Spinal cord (tissue), 10 donors: ENCODE results near the gene CLDN18. TPM values are rescaled to one million over a fixed set of nuclear protein-coding genes. Genes with fewer than 3 reads are reported as not detected.

Experiments used
- DNase-seq, 6 donors: peaks; one replicate each; pipeline versions ENCODE4 v3.0.0 to v3.0.0-alpha.2; 2013 to 2015; ENCODE audit warnings: low spot score in 6 of 6, low read depth in 4 of 6
- H3K27ac ChIP-seq: one replicate; pipeline ENCODE4 v1.5.1; 2013; ENCODE audit warnings: low read depth, low read length, control low read depth
- H3K27me3 ChIP-seq: one replicate; pipeline ENCODE4 v1.6.1; 2013; ENCODE audit warnings: low read length; ENCODE audit not compliant: control insufficient read depth, insufficient read depth
- H3K36me3 ChIP-seq: one replicate; pipeline ENCODE4 v1.6.1; 2013; ENCODE audit warnings: low read length; ENCODE audit not compliant: control insufficient read depth, insufficient read depth
- H3K4me1 ChIP-seq: one replicate; pipeline ENCODE4 v1.6.1; 2013; ENCODE audit warnings: low read length; ENCODE audit not compliant: control insufficient read depth, insufficient read depth
- H3K4me3 ChIP-seq: one replicate; pipeline ENCODE4 v1.5.1; 2013; ENCODE audit warnings: low read depth, low read length, control low read depth
- H3K9me3 ChIP-seq: one replicate; pipeline ENCODE4 v1.6.1; 2013; ENCODE audit warnings: low read length; ENCODE audit not compliant: control insufficient read depth, insufficient read depth
- WGBS: methylation state at CpG from one replicate; pipeline ENCODE4 v1.1.5; 2013; ENCODE audit warnings: missing lambda C conversion rate; ENCODE audit not compliant: insufficient coverage; 5-methylcytosine and 5-hydroxymethylcytosine counted together
- polyA plus RNA-seq, 2 donors: library from polyadenylated mRNA; unstranded; fragments of 120-200 nt; gene quantifications; one replicate each; pipeline ENCODE4 v1.2.1, GENCODE V29; 2013; ENCODE audit not compliant: insufficient read length in 2 of 2
- total RNA-seq, 2 donors: library from RNA; depleted of rRNA in 1 of 2; stranded (reverse); fragments of 120-200 nt in 1 of 2; fragments of >200 nt in 1 of 2; gene quantifications; one replicate each; pipeline versions ENCODE4 v1.2.3 to v1.2.4, GENCODE V29; 2013 to 2014
- donor health status: healthy.

The CLDN18 gene
- total and polyA plus RNA-seq, 4 donors, result 0.20 to 1.3 (median 0.44) TPM; not detected in 1

DNA sequence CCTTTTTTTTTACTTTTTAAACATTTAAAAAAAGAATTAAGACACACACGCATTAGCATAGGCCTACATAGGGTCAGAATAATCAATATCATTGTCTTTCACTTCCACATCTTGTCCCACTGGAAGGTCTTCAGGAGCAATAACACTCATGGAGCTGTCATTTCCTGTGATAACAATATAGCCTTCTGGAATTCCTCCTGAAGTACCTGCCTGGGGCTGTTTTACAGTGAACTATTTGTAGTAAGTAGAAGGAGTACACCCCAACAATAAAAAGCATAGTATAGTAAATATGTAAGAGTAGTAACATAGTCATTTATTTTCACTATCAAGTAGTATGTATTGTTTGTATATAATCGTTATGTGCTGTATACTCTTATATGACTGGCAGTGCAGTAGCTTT is 19.5 kb upstream of the CLDN18 start:
- H3K27me3 ChIP-seq, result no peaks in the 10 kb centered on the region
- peaks cover 3% of the 10 kb centered on the region for H3K9me3 ChIP-seq
- H3K4me1 ChIP-seq, result no peaks in the 10 kb centered on the region
- H3K4me3 ChIP-seq, result no peak overlapping the region
- H3K36me3 ChIP-seq, result no peaks in the 10 kb centered on the region
- H3K27ac ChIP-seq, result no peak overlapping the region
- no peak for DNase-seq
- no CpG with 5 or more reads among the region's 2 CpGs for WGBS

DNA sequence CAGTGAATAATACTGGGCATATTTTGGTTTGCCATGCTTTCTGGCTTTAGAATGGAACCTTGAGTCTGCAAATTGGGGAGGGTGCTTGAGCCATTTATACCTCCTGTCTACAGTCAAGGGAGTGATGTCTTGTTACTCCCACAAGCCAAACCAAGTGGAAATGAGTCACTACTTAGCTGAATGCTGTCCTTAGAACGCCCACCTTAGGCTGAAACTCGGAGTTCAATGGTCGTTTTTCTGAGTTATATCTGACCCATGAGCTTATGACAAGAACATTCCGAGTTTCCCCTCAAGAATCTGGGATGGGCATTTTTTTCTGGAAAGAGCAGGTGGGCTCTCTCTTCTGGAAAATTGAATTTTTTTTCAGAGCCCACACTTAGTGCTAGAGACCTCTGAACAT is 17.4 kb upstream of the CLDN18 start:
- H3K27ac ChIP-seq, result no peak overlapping the region
- 76% methylated on average over 3 of the region's 4 CpGs for WGBS
- DNase-seq, result no peak
- no peaks in the 10 kb centered on the region for H3K36me3 ChIP-seq
- no peak overlapping the region for H3K4me3 ChIP-seq
- H3K9me3 ChIP-seq, result peaks cover 3% of the 10 kb centered on the region
- no peaks in the 10 kb centered on the region for H3K4me1 ChIP-seq
- H3K27me3 ChIP-seq, result no peaks in the 10 kb centered on the region

DNA sequence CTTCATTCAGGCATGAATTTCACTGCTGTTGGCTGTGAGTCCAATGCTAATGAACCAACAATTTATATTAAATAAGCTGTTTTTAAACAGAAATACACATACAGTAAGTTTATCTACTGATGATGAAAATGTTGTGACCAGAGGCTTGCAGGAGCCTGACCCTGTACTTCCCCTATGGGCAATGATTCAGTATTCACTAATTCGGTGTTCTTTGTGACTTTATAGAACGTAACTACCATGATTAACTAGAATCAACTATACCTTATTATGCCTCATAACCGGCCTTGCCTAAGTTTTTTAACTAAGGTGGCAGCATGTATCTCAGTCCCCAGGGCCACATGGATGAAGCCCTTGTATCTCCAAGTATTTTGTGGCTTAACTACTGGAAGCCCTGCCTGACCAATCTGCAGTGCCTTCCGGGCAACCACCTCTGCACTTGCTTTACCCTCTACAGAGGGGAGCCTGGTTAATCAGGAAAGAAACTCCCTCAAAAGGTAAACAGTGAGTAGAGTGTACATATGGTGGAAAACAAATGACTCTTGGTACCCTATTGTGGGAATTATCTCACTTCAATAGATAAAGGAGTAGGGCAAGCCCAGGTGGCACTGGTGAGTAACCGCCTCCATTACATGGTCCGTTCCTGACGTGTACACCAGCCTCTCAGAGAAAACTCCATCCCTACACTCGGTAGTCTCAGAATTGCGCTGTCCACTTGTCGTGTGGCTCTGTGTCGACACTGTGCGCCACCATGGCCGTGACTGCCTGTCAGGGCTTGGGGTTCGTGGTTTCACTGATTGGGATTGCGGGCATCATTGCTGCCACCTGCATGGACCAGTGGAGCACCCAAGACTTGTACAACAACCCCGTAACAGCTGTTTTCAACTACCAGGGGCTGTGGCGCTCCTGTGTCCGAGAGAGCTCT is 11.6 kb upstream of the CLDN18 start:
- Histone ChIP-seq H3K27me3 (no peaks in the 10 kb centered on the region), H3K4me3 (no peak overlapping the region), H3K27ac (no peak overlapping the region), H3K9me3 (peaks cover 3% of the 10 kb centered on the region), H3K36me3 (no peaks in the 10 kb centered on the region), H3K4me1 (no peaks in the 10 kb centered on the region)
- no peak for DNase-seq
- 95% methylated on average over 17 of the region's 18 CpGs for WGBS

DNA sequence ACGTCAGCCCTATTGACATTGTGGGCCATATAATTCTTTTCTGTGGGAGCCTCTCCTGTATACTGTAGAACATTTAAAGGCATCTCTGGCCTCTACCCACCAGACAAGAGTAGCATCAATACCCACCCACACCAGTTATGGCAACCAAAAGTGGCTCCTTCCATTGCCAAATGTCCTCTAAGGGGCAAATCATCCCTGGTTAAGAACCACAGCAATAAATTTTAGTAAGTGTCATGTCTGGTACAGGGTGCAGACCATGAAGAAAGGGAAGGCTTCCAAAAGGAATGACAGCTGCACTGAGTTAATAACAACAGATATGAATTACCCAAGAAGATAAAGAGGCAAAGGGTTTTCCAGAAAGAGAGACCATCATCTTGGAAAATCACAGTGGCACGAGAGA is 6.9 kb upstream of the CLDN18 start:
- Histone ChIP-seq H3K4me1 (no peaks in the 10 kb centered on the region), H3K27me3 (no peaks in the 10 kb centered on the region), H3K9me3 (no peaks in the 10 kb centered on the region), H3K27ac (no peak overlapping the region), H3K36me3 (no peaks in the 10 kb centered on the region), H3K4me3 (no peak overlapping the region)
- DNase-seq, result no peak
- WGBS, result 64% methylated on average over 2 of the region's 2 CpGs

DNA sequence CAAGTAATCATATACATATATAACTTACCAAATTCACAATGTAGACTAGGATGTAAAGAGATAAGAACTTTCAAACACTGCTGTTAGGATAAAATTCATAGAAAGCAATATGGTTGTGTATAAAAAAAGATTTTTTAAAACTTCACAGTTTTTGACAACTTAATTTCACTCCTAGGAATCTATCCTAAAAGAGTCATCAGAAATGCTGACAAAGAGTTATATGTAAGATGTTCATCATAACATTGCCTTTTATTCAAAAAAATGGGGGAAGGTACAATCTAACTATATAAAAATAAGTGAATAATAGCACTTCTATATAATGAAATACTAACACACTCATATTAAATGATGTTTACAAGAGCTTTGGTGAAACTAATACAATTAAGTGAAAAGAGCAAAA is 4.3 kb upstream of the CLDN18 start:
- Histone ChIP-seq H3K4me1 (no peaks in the 10 kb centered on the region), H3K4me3 (no peak overlapping the region), H3K9me3 (no peaks in the 10 kb centered on the region), H3K27ac (no peak overlapping the region), H3K27me3 (no peaks in the 10 kb centered on the region), H3K36me3 (peaks cover 3% of the 10 kb centered on the region)
- DNase-seq, result no peak

DNA sequence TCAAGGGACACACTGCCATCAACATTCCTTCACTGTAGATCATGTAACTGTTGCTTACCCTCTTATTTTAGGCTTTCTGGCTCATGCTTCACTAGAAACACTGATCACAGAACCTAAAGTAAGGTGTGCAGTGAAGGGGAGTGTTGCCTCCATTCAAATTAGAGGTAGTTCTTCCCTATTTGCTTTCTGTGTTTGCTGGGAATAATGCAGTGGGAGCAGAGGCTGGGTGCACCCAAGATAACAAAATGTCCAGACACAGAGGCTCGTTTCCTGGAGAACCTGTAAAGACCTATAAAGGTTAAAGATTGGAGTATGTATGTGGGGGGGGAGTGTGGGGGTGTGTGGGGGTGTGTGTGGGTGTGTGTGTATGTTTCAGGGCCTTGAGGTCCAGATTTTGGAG is 2.1 kb upstream of the CLDN18 start:
- 100% methylated on average over 1 of the region's 1 CpG for WGBS
- no peak for DNase-seq

DNA sequence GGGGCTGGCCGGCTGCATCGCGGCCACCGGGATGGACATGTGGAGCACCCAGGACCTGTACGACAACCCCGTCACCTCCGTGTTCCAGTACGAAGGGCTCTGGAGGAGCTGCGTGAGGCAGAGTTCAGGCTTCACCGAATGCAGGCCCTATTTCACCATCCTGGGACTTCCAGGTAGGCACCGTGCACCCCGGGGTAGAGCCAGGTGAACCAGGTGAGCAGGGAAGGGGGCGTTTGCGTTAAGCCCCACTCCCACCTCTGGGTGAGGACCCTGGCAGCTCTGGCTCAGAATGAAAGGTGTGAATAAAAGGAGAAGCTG is 267 bp downstream of the CLDN18 start:
- WGBS, result 94% methylated on average over 14 of the region's 14 CpGs

More for the DNA sequence above, 2.1 kb upstream of the CLDN18 start:
- Histone ChIP-seq H3K27me3 (no peaks in the 10 kb centered on the region), H3K4me1 (no peaks in the 10 kb centered on the region), H3K9me3 (no peaks in the 10 kb centered on the region), H3K36me3 (peaks cover 3% of the 10 kb centered on the region), H3K4me3 (no peak overlapping the region), H3K27ac (no peak overlapping the region)

DNA sequence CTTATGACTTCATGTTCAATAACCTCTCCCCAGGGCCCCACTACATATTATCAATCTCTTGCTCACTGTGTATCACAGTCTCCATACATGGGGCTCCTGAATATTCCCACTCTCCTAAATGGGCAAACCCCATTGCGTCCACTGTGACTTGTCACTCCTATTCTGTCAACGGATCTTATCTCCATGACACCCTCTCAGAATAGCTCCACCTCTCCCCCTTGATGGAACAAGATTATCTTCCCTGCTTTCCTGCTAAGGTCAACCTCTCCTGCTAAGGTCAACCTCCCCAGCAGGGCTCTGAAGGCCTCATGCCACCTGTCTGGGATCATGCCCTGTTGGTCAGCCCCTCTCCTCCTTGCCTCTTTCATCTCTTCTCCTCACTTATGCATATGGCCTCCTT is 1.8 kb downstream of the CLDN18 start:
- Histone ChIP-seq H3K4me1 (no peaks in the 10 kb centered on the region), H3K4me3 (no peak overlapping the region), H3K9me3 (no peaks in the 10 kb centered on the region), H3K27ac (no peak overlapping the region), H3K27me3 (no peaks in the 10 kb centered on the region), H3K36me3 (peaks cover 3% of the 10 kb centered on the region)
- no peak for DNase-seq
- WGBS, result 88% methylated on average over 2 of the region's 2 CpGs

More for the DNA sequence above, 267 bp downstream of the CLDN18 start:
- no peak overlapping the region for H3K27ac ChIP-seq
- H3K4me3 ChIP-seq, result no peak overlapping the region
- H3K4me1 ChIP-seq, result no peaks in the 10 kb centered on the region
- H3K27me3 ChIP-seq, result no peaks in the 10 kb centered on the region
- DNase-seq, result no peak
- no peaks in the 10 kb centered on the region for H3K9me3 ChIP-seq
- peaks cover 3% of the 10 kb centered on the region for H3K36me3 ChIP-seq

DNA sequence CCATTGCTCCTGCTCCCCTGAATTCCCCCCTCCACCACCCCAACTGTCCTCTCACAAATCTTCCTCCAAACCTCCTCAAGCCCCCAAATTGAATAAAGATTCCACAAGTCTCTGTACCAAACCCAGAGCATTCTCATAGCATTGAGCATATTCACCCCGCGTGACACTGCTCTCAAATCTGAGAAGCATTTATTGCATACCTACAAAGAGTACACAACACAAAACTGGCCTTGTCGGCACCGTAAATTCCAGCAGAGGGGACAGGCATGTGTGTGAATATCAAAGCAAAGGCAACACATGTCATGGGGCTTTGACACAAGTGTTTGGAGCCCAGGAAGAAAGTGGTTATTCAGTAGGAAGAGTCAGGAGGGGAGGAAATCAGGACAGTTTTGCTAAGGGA is 2.6 kb downstream of the CLDN18 start:
- Histone ChIP-seq H3K27ac (no peak overlapping the region), H3K36me3 (peaks cover 3% of the 10 kb centered on the region), H3K4me1 (no peaks in the 10 kb centered on the region), H3K9me3 (no peaks in the 10 kb centered on the region), H3K27me3 (no peaks in the 10 kb centered on the region), H3K4me3 (no peak overlapping the region)
- 90% methylated on average over 2 of the region's 4 CpGs for WGBS
- DNase-seq, result no peak

DNA sequence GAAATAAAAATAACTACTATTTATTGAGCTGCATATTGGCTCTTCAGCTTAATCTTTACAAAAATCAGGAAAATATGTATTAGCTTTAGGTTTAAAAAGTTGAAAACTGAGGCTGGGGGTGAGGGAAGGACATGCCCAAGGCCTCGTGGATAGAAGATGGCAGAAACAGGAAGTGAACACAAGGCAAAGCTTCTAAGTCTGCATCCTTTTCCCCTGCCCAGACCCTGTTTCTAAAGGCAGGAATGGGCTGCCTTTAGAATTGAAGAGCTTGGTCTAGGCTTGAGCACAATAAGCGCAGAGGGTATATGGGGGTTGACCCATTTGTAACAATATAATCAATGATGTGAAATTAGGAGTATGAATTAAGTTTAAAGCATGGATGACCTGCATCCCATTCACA is 6.1 kb downstream of the CLDN18 start:
- Histone ChIP-seq H3K27ac (no peak overlapping the region), H3K4me1 (no peaks in the 10 kb centered on the region), H3K27me3 (no peaks in the 10 kb centered on the region), H3K4me3 (no peak overlapping the region), H3K9me3 (no peaks in the 10 kb centered on the region), H3K36me3 (no peaks in the 10 kb centered on the region)
- DNase-seq, result no peak
- WGBS, result 80% methylated on average over 1 of the region's 2 CpGs
